Left lung (tissue), 10 donors: ENCODE results near the gene ADAMTS2. TPM values are rescaled to one million over a fixed set of nuclear protein-coding genes. Genes with fewer than 3 reads are reported as not detected.

ENCODE experiments used
- ATAC-seq: fragments of 200-7000 bp; cut with Tn5 transposase; one replicate; pipeline ENCODE4 v1.9.1; 2020; ENCODE audit warnings: moderate library complexity
- DNase-seq, 4 donors: peaks; one replicate each; pipeline ENCODE4 v3.0.0-alpha.2; 2013 to 2020
- H3K27ac ChIP-seq, 2 donors: fragments of 200-600 bp; sonication (generic) in 1 of 2; one replicate each; pipeline versions ENCODE4 v1.5.0 to v1.8.0; 2020 to 2021
- H3K27me3 ChIP-seq, 2 donors: fragments of 200-600 bp; sonication (generic) in 1 of 2; one replicate each; pipeline versions ENCODE4 v1.5.0 to v1.8.0; 2020 to 2021
- H3K36me3 ChIP-seq, 2 donors: fragments of 200-600 bp; sonication (generic) in 1 of 2; one replicate each; pipeline versions ENCODE4 v1.5.0 to v1.8.0; 2020 to 2021
- H3K4me1 ChIP-seq, 2 donors: fragments of 200-600 bp; one replicate each; pipeline ENCODE4 v1.8.0; 2021
- H3K4me3 ChIP-seq, 2 donors: fragments of 200-600 bp; sonication (generic) in 1 of 2; one replicate each; pipeline versions ENCODE4 v1.5.0 to v1.8.0; 2020 to 2021; ENCODE audit warnings: mild to moderate bottlenecking in 1 of 2
- H3K9me3 ChIP-seq, 2 donors: fragments of 200-600 bp; sonication (generic) in 1 of 2; one replicate each; pipeline versions ENCODE4 v1.5.0 to v1.8.0; 2020 to 2021
- intact Hi-C, 2 donors: fragments of 100-400 bp; cut with DNase I; formaldehyde crosslinking; loops; one replicate each; pipeline versions ENCODE4 v1.11.2 to v1.14.2; 2022
- polyA plus RNA-seq, 6 donors: library from polyadenylated mRNA; unstranded; fragments of 120-200 nt; gene quantifications; one replicate each; pipeline ENCODE4 v1.2.1, GENCODE V29; 2013; ENCODE audit not compliant: insufficient read length in 6 of 6
- total RNA-seq, 2 donors: library from RNA; stranded (reverse); fragmentation: NEBNext Ultra II Directional; extraction: Animal tissue kit (Norgen Biotek cat#: 25700); gene quantifications; one replicate each; pipeline ENCODE4 v1.2.1, GENCODE V29; 2021
- TF ChIP-seq, protein P1 (sequence below), 2 donors: fragments of 200-600 bp; sonication (generic) in 1 of 2; IDR thresholded peaks; one replicate each; pipeline versions ENCODE4 v1.5.0 to v1.8.0; 2021; ENCODE audit warnings: antibody characterized with exemption in 2 of 2
- donor health status: DM: no; HTN: yes; CAD: no.
- donor health status: DM: no; HTN: no; CAD: no.

The ADAMTS2 gene
- total and polyA plus RNA-seq, 8 donors, result 27.5 to 68.2 (median 36.0) TPM

GRCh38 chr5:179274321-179275315 lies 70.6 kb downstream of the ADAMTS2 start:
- H3K4me1 ChIP-seq, result peaks cover 0 to 22% of the 10 kb centered on the region in 2 donors
- H3K27ac ChIP-seq, result peak overlapping the region; percentile 60 to 80
- H3K36me3 ChIP-seq, result peaks cover 0 to 8% of the 10 kb centered on the region in 2 donors
- DNase-seq (peak in 2 of 4 donors; percentile 31 to 61), ATAC-seq (no peak)
- H3K4me3 ChIP-seq, result no peak overlapping the region
- H3K27me3 ChIP-seq, result peaks cover 0 to 26% of the 10 kb centered on the region in 2 donors
- intact Hi-C loops, result no loop called here
- TF ChIP-seq, protein P1, sequence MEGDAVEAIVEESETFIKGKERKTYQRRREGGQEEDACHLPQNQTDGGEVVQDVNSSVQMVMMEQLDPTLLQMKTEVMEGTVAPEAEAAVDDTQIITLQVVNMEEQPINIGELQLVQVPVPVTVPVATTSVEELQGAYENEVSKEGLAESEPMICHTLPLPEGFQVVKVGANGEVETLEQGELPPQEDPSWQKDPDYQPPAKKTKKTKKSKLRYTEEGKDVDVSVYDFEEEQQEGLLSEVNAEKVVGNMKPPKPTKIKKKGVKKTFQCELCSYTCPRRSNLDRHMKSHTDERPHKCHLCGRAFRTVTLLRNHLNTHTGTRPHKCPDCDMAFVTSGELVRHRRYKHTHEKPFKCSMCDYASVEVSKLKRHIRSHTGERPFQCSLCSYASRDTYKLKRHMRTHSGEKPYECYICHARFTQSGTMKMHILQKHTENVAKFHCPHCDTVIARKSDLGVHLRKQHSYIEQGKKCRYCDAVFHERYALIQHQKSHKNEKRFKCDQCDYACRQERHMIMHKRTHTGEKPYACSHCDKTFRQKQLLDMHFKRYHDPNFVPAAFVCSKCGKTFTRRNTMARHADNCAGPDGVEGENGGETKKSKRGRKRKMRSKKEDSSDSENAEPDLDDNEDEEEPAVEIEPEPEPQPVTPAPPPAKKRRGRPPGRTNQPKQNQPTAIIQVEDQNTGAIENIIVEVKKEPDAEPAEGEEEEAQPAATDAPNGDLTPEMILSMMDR (IDR thresholded peaks at IDR 0.05), result no peak
- no peaks in the 10 kb centered on the region for H3K9me3 ChIP-seq

DNA sequence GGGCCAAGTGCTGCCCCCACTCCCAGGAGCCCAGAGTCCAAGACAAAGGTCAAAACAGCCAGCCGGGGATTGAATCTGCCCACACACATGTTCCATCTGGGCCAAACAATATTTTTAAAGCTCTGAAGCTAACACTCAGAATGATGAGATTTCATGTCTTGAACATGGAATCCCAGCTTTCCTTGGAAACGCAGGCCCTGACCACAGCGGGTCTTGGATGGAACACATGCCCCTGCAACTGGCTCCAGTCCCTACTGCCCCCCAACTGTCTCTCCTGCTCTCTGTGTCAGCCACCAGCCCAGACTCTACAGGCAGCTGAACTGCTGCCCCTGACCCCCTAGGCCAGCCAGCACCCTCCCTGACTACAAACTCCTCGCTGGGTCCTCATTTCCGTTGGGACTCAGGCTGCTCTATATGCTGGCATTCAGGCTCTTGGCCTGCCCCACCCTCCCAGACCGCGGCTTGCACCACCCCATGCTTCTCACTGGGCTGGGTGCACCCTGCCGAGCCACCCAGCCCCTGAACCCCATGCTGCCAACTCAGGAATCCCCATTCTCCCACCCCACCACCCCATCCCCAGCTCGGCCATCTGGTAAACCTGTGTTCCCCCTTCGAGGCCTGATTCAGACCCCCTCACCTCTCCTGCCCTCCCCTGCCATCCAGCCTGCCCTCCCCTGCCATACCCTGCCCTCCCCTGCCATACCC lies 71.7 kb downstream of the ADAMTS2 start:
- Histone ChIP-seq H3K4me3 (no peak overlapping the region), H3K4me1 (peaks cover 0 to 22% of the 10 kb centered on the region in 2 donors), H3K27ac (peak overlapping the region in 1 of 2 donors; percentile 65), H3K27me3 (peaks cover 0 to 26% of the 10 kb centered on the region in 2 donors), H3K9me3 (no peaks in the 10 kb centered on the region), H3K36me3 (peaks cover 0 to 8% of the 10 kb centered on the region in 2 donors)
- peak in 2 of 4 donors; percentile 25 to 28 for DNase-seq
- TF ChIP-seq, protein P1 (IDR thresholded peaks at IDR 0.05), result no peak
- ATAC-seq, result no peak
- intact Hi-C loops, result no loop called here

- H3K4me3 ChIP-seq, result no peak overlapping the region
- TF ChIP-seq, protein P1 (IDR thresholded peaks at IDR 0.05), result no peak
- DNase-seq, result peak in 2 of 4 donors; percentile 31 to 72
- H3K9me3 ChIP-seq, result no peaks in the 10 kb centered on the region
- H3K36me3 ChIP-seq, result peaks cover 0 to 8% of the 10 kb centered on the region in 2 donors
- H3K4me1 ChIP-seq, result peaks cover 0 to 22% of the 10 kb centered on the region in 2 donors
- H3K27me3 ChIP-seq, result peaks cover 0 to 26% of the 10 kb centered on the region in 2 donors
- H3K27ac ChIP-seq, result peak overlapping the region in 1 of 2 donors; percentile 65
- intact Hi-C loops, result no loop called here
- ATAC-seq, result no peak
Measured at GRCh38 chr5:179273073-179273435, 72.2 kb downstream of the ADAMTS2 start.

DNA sequence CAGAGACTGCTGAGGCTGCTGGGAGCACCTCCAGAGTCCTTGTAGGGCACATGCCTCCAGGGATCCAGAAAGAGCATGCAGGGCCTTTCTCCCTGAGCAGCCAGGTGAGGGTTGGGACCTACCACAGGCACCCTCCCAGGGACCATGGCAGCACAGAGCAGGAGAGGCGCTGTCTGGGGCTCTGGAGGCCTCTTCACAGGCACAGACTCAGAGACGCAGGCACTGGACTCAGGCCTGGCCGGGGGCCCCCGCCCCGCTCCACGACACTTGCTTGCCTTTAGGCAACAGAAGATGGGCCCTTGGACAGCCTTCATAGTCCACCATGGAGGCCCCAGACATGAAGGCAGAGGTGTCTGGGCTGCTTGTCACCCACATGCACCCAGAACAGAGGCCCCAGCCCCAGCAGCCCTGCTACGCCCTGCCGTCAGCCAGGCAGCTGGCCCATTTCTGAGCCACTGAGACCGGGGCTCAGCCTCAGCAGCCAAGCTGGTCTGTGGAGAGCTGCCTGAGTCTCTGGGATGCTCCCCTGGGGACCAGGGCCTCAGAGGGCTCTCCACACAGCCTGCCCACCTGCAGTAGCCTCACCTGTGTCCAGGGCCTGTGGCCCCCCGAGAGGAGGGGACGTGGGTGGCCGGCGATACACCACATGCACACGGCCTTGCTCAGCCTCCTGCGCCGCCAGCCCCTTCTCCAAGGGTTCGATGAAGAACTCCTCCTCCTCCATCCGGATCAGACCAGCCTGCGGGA lies 72.8 kb downstream of the ADAMTS2 start:
- H3K4me1 ChIP-seq, result peaks cover 0 to 22% of the 10 kb centered on the region in 2 donors
- intact Hi-C loops, result no loop called here
- TF ChIP-seq, protein P1 (IDR thresholded peaks at IDR 0.05), result no peak
- no peak overlapping the region for H3K4me3 ChIP-seq
- no peaks in the 10 kb centered on the region for H3K9me3 ChIP-seq
- H3K27me3 ChIP-seq, result peaks cover 0 to 27% of the 10 kb centered on the region in 2 donors
- ATAC-seq (no peak), DNase-seq (peak in 2 of 4 donors; percentile 29 to 68)
- peaks cover 0 to 8% of the 10 kb centered on the region in 2 donors for H3K36me3 ChIP-seq
- peak overlapping the region in 1 of 2 donors; percentile 65 for H3K27ac ChIP-seq
